A549 (cell line): ENCODE measurements around the gene STK11IP. TPM values are rescaled to one million over a fixed set of nuclear protein-coding genes. Genes with fewer than 3 reads are reported as not detected.

Source experiments
- ATAC-seq, 2 experiments: fragments of 200-7000 bp in 1 of 2; fragments of >200 bp in 1 of 2; cut with Nextera tagmentation in 1 of 2; cut with Tn5 transposase in 1 of 2; 3 replicates each; pipeline versions ENCODE4 v1.8.0 to v1.9.1; 2018 to 2020; ENCODE audit warnings: mild to moderate bottlenecking in 1 of 2, moderate library complexity in 1 of 2
- CTCF ChIA-PET: fragments of 300-600 bp; sonication (Branson Sonifier 250); formaldehyde crosslinking; extraction: SDS; loops from one replicate; lab custom pipeline; 2021; ENCODE audit warnings: antibody characterized with exemption, inconsistent platforms; lab: Yijun Ruan, JAX
- POLR2A ChIA-PET: fragments of 350-600 bp; formaldehyde crosslinking; extraction: SDS; loops from one replicate; lab custom pipeline; 2021; ENCODE audit warnings: antibody characterized with exemption, inconsistent platforms; lab: Yijun Ruan, JAX
- DNase-seq, 2 experiments: peaks; one replicate each; pipeline versions ENCODE4 v3.0.0 to v3.0.0-alpha.2; 2011 to 2016; ENCODE audit warnings: low read depth in 1 of 2, low spot score in 1 of 2
- FAIRE-seq: peaks from 2 replicates; lab custom pipeline; 2011; peaks lifted over from hg19 to GRCh38; lab: Jason Lieb, UNC
- H3K27ac ChIP-seq, 2 experiments: fragments of >200 bp; sonication (Bioruptor Twin); formaldehyde crosslinking; 3 replicates each; pipeline ENCODE4 v1.5.1; 2016 to 2017
- H3K4me1 ChIP-seq: fragments of >200 bp; sonication (Bioruptor Twin); formaldehyde crosslinking; 3 replicates; pipeline ENCODE4 v1.6.1; 2016
- H3K4me2 ChIP-seq: fragments of >200 bp; sonication (Bioruptor Twin); formaldehyde crosslinking; 3 replicates; pipeline ENCODE4 v1.6.1; 2016
- H3K4me3 ChIP-seq: fragments of >200 bp; sonication (Bioruptor Twin); formaldehyde crosslinking; 3 replicates; pipeline ENCODE4 v1.5.1; 2016
- H3K9me3 ChIP-seq: fragments of >200 bp; sonication (Bioruptor Twin); formaldehyde crosslinking; 3 replicates; pipeline ENCODE4 v1.6.1; 2016
- BCL3 ChIP-seq: fragments of >200 bp; sonication (Bioruptor Twin); formaldehyde crosslinking; IDR thresholded peaks from 3 replicates; pipeline ENCODE4 v1.6.1; 2016
- CBX8 ChIP-seq: fragments of 200-600 bp; sonication (generic); IDR thresholded peaks from 2 replicates; pipeline ENCODE4 v1.6.1; 2016
- CHD4 ChIP-seq: fragments of 200-600 bp; sonication (generic); IDR thresholded peaks from 2 replicates; pipeline ENCODE4 v1.6.1; 2016; ENCODE audit warnings: antibody characterized with exemption, mild to moderate bottlenecking, borderline replicate concordance
- E2F6 ChIP-seq: IDR thresholded peaks from 2 replicates; pipeline ENCODE4 v1.6.1; 2012; ENCODE audit warnings: low read depth, borderline replicate concordance
- FOSB ChIP-seq: fragments of 250-450 bp; sonication (Bioruptor Pico); IDR thresholded peaks from 2 replicates; pipeline ENCODE4 v1.5.0; 2020; ENCODE audit warnings: mild to moderate bottlenecking, moderate library complexity
- FOSL2 ChIP-seq, 2 experiments: fragments of 450-650 bp in 1 of 2; fragments of >200 bp in 1 of 2; sonication (Bioruptor Twin) in 1 of 2; formaldehyde crosslinking; IDR thresholded peaks; 2 replicates each; pipeline versions ENCODE4 v1.5.0 to v1.6.1; 2016 to 2020; ENCODE audit warnings: mild to moderate bottlenecking in 1 of 2, moderate library complexity in 1 of 2
- HEYL ChIP-seq: fragments of 250-450 bp; sonication (Bioruptor Pico); IDR thresholded peaks from 2 replicates; pipeline ENCODE4 v1.8.0; 2021; ENCODE audit warnings: mild to moderate bottlenecking, moderate library complexity
- HOXB5 ChIP-seq: fragments of 250-450 bp; sonication (Bioruptor Pico); IDR thresholded peaks from 2 replicates; pipeline ENCODE4 v1.5.0; 2020; ENCODE audit warnings: mild to moderate bottlenecking, moderate library complexity
- KDM1A ChIP-seq: fragments of 200-600 bp; sonication (generic); IDR thresholded peaks from 2 replicates; pipeline ENCODE4 v1.6.1; 2016; ENCODE audit warnings: low read depth, mild to moderate bottlenecking
- MYC ChIP-seq: IDR thresholded peaks from 2 replicates; pipeline ENCODE4 v1.6.1; 2012; ENCODE audit warnings: mild to moderate bottlenecking, inconsistent platforms, low read length, improper control_type of control experiment, borderline replicate concordance
- NFE2L2 ChIP-seq: fragments of 150-350 bp; conservative IDR thresholded peaks from 2 replicates; pipeline ENCODE4 v1.6.1; 2014; ENCODE audit warnings: low read length
- NPAS2 ChIP-seq: fragments of 250-450 bp; sonication (Bioruptor Pico); IDR thresholded peaks from 2 replicates; pipeline ENCODE4 v1.8.0; 2022; ENCODE audit warnings: mild to moderate bottlenecking, moderate library complexity, borderline replicate concordance
- POLR2A ChIP-seq: IDR thresholded peaks from 2 replicates; pipeline ENCODE4 v1.6.1; 2012; ENCODE audit warnings: mild to moderate bottlenecking, low read length
- RARB ChIP-seq: fragments of 250-450 bp; sonication (Bioruptor Pico); IDR thresholded peaks from 2 replicates; pipeline ENCODE4 v1.8.0; 2021; ENCODE audit warnings: mild to moderate bottlenecking, moderate library complexity
- RCOR1 ChIP-seq: fragments of 150-350 bp; IDR thresholded peaks from 2 replicates; pipeline ENCODE4 v1.6.1; 2014; ENCODE audit warnings: antibody characterized with exemption, low read length, low read depth
- TFCP2L1 ChIP-seq: fragments of 250-450 bp; sonication (Bioruptor Pico); IDR thresholded peaks from 2 replicates; pipeline ENCODE4 v1.5.0; 2021; ENCODE audit warnings: mild to moderate bottlenecking
- ZFP36 ChIP-seq: fragments of 450-650 bp; IDR thresholded peaks from 2 replicates; pipeline ENCODE4 v1.6.1; 2014; ENCODE audit warnings: borderline replicate concordance; ENCODE audit not compliant: partially characterized antibody
- ZSCAN20 ChIP-seq: fragments of 250-450 bp; sonication (Bioruptor Pico); IDR thresholded peaks from 2 replicates; pipeline ENCODE4 v1.8.0; 2022; ENCODE audit warnings: mild to moderate bottlenecking, moderate library complexity
- WGBS: methylation state at CpG from one replicate; pipeline ENCODE4 v1.1.6; 2017; ENCODE audit errors: missing lambda C conversion rate; 5-methylcytosine and 5-hydroxymethylcytosine counted together
- polyA plus RNA-seq, 4 experiments: library from polyadenylated mRNA; depleted of rRNA in 3 of 4; stranded (reverse); fragments of >200 nt; fragmentation: RNase III in 1 of 4; extraction: RNeasy Plus Mini Kit Qiagen cat#74134 plus additional on column Dnase treatment in 1 of 4; gene quantifications; 2 replicates in 3 of 4; 3 replicates in 1 of 4; pipeline ENCODE4 v1.2.3, GENCODE V29; 2011 to 2017
- TF ChIP-seq, protein P1 (sequence below): IDR thresholded peaks from 2 replicates; pipeline ENCODE4 v1.6.1; 2012
- TF ChIP-seq, protein P2 (sequence below): fragments of >200 bp; sonication (Bioruptor Twin); formaldehyde crosslinking; IDR thresholded peaks from 3 replicates; pipeline ENCODE4 v1.5.1; 2016

STK11IP gene
- polyA plus RNA-seq, 2 of the 4 experiments (the other 2 are of a cell fraction) = 13.3 to 18.8 TPM

- TF ChIP-seq E2F6 (no peak), ZSCAN20 (CRISPR knock-in tag) (no peak)
Measured at GRCh38 chr2:219622472-219622871, 24.8 kb downstream of the STK11IP start (continued).

- POLR2A ChIA-PET = no interaction called here
- DNase-seq (no peak), ATAC-seq (no peak)
Measured at GRCh38 chr2:219624565-219624964, 26.9 kb downstream of the STK11IP start.

DNA sequence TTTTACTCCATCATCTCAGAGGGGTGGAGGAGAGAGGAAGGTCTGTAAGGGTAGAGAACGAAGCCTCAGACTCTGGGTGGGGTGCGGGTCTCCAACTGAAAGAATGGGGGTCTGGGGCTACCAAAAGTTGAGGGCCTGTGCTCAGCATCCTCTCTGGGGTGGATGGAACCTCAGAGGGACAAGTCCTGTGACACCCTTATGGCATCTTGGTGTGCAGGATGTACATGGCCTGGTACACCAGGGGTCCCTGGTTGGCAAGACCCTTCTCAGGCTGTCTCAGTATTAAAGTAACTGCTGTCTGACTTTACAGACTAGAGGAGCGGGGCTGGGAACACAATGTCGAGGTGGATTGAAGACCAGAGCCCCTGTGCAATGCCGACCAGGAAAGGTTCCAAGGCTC, 27.5 kb downstream of the STK11IP start:
- H3K27ac ChIP-seq = no peak overlapping the region
- TF ChIP-seq KDM1A = no peak
- TF ChIP-seq TFCP2L1 (CRISPR knock-in tag) = no peak
- TF ChIP-seq NPAS2 (CRISPR knock-in tag) = no peak
- TF ChIP-seq CBX8 = no peak
- peaks cover 8% of the 10 kb centered on the region; the same call in 2 of the 3 replicates for H3K4me1 ChIP-seq
- ChIA-PET CTCF (interaction anchor here (0.7 to 1.8 kb wide), 3 partner anchors 10 to 172 kb away, joined by 3 to 4 read pairs (median 3); no protein-coding TSS in a partner anchor), POLR2A (no interaction called here)
- FAIRE-seq = no peak
- H3K4me2 ChIP-seq = no peak overlapping the region
- H3K9me3 ChIP-seq = no peaks in the 10 kb centered on the region
- no peak overlapping the region for H3K4me3 ChIP-seq
- 68% methylated on average over 5 of the region's 5 CpGs for WGBS
- DNase-seq = no peak
- ATAC-seq = no peak

More at GRCh38 chr2:219624565-219624964, 26.9 kb downstream of the STK11IP start:
- CTCF ChIA-PET = interaction anchor here (1.2 kb wide), 1 partner anchor 29 kb away, joined by 3 read pairs; no protein-coding TSS in a partner anchor
- TF ChIP-seq CHD4 = no peak
- TF ChIP-seq, protein P1, sequence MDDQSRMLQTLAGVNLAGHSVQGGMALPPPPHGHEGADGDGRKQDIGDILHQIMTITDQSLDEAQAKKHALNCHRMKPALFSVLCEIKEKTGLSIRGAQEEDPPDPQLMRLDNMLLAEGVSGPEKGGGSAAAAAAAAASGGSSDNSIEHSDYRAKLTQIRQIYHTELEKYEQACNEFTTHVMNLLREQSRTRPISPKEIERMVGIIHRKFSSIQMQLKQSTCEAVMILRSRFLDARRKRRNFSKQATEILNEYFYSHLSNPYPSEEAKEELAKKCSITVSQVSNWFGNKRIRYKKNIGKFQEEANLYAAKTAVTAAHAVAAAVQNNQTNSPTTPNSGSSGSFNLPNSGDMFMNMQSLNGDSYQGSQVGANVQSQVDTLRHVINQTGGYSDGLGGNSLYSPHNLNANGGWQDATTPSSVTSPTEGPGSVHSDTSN = no peak
- TF ChIP-seq POLR2A = no peak
- no peak for TF ChIP-seq BCL3
- no peaks in the 10 kb centered on the region for H3K9me3 ChIP-seq
- no peak overlapping the region for H3K27ac ChIP-seq
- 67% methylated on average over 3 of the region's 6 CpGs for WGBS
- FAIRE-seq = no peak
- H3K4me2 ChIP-seq = no peak overlapping the region
- no peak overlapping the region for H3K4me3 ChIP-seq
- H3K4me1 ChIP-seq = peaks cover 8% of the 10 kb centered on the region; the same call in 2 of the 3 replicates

- no peak for TF ChIP-seq BCL3
- TF ChIP-seq MYC = no peak
- no peak for TF ChIP-seq HEYL
- TF ChIP-seq, protein P1 = no peak
- no peak for TF ChIP-seq TFCP2L1 (CRISPR knock-in tag)
- no peak for TF ChIP-seq RARB
- TF ChIP-seq RCOR1 = no peak
- no peak for TF ChIP-seq FOSB (CRISPR knock-in tag)
- TF ChIP-seq FOSL2 (IDR thresholded peaks at IDR 0.05) = no peak
- no peak for TF ChIP-seq FOSL2 (CRISPR knock-in tag; IDR thresholded peaks at IDR 0.05)
- no peak for TF ChIP-seq ZFP36
- no peak for TF ChIP-seq HOXB5 (CRISPR knock-in tag)
- TF ChIP-seq POLR2A = no peak
- no peak for TF ChIP-seq NFE2L2
- TF ChIP-seq, protein P2, sequence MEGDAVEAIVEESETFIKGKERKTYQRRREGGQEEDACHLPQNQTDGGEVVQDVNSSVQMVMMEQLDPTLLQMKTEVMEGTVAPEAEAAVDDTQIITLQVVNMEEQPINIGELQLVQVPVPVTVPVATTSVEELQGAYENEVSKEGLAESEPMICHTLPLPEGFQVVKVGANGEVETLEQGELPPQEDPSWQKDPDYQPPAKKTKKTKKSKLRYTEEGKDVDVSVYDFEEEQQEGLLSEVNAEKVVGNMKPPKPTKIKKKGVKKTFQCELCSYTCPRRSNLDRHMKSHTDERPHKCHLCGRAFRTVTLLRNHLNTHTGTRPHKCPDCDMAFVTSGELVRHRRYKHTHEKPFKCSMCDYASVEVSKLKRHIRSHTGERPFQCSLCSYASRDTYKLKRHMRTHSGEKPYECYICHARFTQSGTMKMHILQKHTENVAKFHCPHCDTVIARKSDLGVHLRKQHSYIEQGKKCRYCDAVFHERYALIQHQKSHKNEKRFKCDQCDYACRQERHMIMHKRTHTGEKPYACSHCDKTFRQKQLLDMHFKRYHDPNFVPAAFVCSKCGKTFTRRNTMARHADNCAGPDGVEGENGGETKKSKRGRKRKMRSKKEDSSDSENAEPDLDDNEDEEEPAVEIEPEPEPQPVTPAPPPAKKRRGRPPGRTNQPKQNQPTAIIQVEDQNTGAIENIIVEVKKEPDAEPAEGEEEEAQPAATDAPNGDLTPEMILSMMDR = no peak
- 84% methylated on average over 8 of the region's 8 CpGs for WGBS
- Histone ChIP-seq H3K4me2 (no peak overlapping the region; the same call in 2 of the 3 replicates), H3K4me1 (peaks cover 8% of the 10 kb centered on the region; the same call in 2 of the 3 replicates), H3K27ac (no peak overlapping the region), H3K4me3 (no peak overlapping the region), H3K9me3 (no peaks in the 10 kb centered on the region)
- CTCF ChIA-PET = interaction anchor here (0.7 to 1.8 kb wide), 4 partner anchors 11 to 97 kb away, joined by 4 to 5 read pairs (median 4); no protein-coding TSS in a partner anchor
- no peak for DNase-seq
- no peak for ATAC-seq
- no peak for FAIRE-seq
- POLR2A ChIA-PET = interaction anchor here (1.3 kb wide), 1 partner anchor 28 kb away, joined by 3 read pairs; no protein-coding TSS in a partner anchor
Measured at GRCh38 chr2:219626540-219626939, 28.9 kb downstream of the STK11IP start.
